Neural progenitor cell (in vitro differentiated cells): ENCODE measurements around the gene BORCS8.

ENCODE experiments used
- CTCF ChIP-seq: fragments of 200-600 bp; sonication (generic); IDR thresholded peaks from 2 replicates; pipeline ENCODE4 v1.5.1; 2017; ENCODE audit warnings: antibody characterized with exemption, mild to moderate bottlenecking
- EZH2phosphoT487 ChIP-seq: fragments of 200-600 bp; sonication (generic); IDR thresholded peaks from 2 replicates; pipeline ENCODE4 v1.6.1; 2017; ENCODE audit warnings: antibody characterized with exemption

- no peak for TF ChIP-seq CTCF
- TF ChIP-seq EZH2phosphoT487: no peak
Measured at GRCh38 chr19:19232261-19232721, 40.3 kb upstream of the BORCS8 start.
